HL-60/S4 (cell line): ENCODE measurements around the gene PRR16.

Experiments
- in situ Hi-C: fragments of 300-500 bp; cut with MboI; formaldehyde crosslinking; loops from 2 replicates; pipeline ENCODE4 v1.14.3; 2022; ENCODE audit warnings: low sequenced_read_pairs

Gene PRR16

DNA sequence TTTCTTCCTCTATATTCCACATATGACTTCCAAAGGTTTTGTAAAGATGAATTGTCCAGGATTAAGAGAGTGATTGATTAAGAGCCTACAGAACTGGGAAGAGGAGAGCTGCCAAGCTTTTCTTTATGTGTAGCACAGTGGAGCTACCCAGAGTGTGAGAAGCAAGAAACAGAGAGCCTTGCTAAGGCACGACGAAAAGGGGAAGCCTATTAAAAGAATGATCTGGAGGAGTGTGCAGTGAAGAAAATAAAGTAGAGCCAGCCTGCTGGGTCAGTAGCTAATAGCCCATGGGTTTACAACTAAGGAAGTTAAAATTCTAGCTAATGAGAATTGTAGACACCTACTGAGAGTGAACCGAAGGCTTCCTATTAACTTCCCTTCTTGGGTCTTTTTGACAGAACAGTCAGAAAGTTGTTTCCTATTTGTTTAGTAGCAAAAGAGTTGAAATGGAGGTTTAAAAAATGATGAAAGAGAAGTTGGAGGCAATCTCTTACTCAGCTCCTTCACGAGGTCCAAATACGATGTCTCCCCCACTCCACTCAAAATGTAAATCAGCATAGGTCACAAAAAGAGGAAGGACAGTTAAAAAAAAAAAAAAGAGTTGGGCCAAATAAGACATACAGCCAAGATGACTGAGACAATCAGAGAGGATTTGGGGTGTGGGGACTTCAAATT, 957 bp upstream of the PRR16 start:
- in situ Hi-C loops: no loop called here

DNA sequence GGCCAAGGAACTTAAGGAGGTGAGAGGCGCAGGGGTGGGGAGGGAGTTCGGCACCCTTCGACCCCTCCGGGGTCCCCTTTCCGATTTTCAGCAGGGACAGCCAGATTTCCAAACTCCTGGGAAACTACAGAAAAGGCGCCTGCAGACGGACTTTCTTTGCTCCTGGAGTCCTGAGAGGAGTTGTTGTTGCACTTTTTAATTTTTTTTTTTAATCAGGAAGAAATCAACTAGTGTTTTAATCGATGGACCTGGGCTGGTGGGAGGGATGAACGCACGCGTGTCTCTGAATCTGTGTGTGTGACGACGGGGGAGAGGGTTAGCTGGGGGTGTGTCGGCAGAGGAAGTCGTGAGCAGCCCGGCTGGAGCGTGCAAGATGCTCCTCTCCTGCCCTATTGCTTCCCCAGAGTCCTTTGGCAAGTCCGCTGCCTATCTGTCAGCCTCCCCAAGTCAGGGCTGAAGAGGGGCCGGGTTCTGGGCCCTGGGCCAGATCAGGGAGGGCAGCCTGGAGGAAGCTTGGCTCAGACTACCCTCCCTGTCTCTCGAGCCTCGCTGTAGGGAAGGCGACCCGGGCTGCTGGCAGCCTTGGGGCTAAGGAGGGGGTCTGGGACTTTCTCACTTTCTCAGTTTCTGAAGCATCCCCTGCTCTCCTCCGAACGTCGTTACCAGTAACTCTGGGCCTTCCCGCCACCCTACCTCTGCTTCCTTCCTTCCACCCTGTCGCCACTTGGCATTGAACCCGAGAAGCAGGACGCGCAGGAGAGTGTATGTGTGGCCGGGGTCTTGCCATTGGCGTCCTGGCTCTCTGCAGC, 731 bp downstream of the PRR16 start:
- in situ Hi-C loops: no loop called here

DNA sequence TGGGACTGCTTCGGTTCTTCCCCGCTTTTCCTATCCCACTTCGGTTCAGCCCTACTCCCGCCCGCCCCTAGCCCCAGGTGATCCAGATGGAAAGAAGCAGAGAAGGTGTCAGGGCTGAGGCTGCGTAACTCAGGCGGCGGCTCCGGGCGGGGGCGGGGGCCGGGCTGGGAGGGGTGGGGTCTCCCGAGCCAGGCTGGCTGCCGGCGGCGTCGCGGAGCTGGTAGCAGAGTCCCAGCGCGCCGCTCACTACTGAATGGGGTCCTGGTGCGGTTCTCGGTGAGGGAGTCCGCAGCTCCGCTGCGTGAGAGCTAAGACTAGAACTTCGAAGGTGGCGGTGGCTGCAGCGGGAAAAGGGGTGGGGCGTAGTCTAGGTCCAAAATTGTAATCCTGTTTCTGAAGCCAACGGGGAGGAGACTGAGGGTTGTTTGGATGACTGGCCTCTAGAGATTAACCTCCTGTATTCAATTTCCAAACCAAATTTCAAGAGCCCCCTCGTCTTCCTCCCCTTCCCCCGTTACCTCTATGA, 1.4 kb downstream of the PRR16 start:
- in situ Hi-C loops: no loop called here

DNA sequence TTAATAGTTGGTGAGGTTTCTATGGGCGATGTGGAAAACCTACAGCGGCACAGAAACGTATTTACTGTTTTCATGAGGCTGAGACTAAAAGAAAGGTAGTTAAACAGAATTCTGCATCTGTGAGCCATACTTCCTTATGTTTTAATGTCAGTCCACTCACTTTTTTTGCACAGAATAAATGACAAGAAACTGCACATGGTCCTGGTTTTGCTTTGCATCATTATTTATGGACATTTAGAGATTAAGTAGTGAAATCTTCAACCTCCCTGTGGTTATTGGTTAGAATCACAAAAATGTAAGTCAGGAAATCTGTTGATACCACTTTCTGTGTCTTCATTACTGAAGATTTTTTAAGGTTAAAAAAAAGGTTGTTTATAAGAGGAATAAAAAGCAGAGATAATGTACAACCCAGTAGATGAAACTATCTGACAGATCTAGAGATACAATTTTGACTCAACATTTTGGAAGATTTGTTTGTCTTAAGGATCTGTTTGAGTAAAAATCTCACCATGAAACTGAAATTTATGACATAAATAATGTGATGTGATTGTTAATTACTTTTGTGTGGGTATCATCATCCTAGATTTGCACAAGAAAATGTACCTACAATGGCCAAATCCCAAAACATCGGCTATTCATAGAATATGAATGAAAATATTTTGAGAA, 2.4 kb downstream of the PRR16 start:
- in situ Hi-C loops: no loop called here

DNA sequence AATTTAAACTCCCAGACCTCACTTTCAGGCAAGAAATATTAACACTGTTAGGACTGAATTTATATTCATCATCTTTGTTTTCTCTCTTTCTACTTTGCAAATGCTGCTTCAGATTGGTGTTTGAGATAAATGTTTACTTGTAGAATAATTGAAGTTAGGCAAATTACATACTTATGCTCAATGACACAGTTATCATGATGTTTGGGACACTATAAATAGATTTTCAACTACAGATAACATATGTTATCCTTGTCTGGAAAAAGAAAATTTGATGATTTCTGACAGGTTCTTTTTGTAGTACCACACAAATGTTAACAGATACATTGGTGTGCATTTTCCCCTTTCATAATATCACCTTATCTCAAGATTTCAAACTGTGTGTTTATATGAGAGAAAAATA, 7.9 kb downstream of the PRR16 start:
- in situ Hi-C loops: no loop called here

DNA sequence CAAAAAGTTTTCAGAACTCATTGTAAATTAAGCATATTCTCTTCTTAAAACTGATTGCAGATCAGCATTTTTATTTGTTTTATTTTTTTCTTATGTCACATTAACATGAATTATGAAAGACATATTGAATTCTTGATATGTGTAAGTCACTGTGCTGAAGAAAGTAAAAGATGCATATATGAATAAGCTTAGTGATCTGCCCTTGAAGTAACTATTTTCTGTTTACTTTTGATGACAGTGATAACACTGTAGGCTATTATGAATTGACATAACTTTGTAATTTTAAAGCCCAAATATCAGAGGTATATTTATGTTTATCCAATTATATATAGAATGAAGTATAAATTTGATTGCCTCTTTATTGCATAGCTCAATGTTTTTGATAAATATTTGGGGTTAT, 8.8 kb downstream of the PRR16 start:
- in situ Hi-C loops: no loop called here

DNA sequence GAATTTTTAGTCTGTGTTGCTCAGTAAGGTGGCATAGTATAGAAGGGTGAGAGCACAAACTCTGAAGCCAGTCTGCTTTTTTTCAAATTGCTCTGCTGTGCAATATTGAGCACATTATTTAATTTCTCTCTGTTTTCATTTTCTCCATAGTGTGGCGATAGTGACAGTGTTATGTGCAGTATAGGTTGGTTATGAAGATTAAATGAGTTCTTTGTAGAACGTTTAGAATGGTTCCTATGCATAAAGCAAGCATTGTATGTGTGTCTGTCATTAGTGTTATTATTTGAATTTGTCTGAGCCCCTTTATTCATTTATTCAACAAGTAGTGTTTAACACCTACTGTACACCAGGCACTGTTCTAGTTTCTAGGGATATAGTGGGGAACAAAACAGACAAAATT, 9.2 kb downstream of the PRR16 start:
- in situ Hi-C loops: no loop called here

DNA sequence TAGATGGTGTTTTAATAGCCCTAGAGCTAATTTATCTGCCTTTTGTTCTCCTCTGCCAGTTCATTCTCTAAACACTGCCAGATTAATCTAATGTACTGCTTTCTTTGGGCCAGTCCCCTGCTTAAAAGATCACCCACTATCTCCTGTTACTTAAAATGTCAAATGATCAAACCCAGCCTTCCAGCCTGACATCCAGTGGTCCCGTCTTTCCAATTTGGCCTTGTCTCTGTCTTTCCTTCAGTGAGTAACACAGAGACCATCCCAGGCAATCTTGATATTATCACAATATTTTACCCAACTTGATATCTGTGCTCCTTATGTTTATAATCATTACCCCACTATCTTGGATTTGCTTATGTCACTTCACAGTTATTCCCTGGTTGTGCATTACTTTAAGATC, 12.0 kb downstream of the PRR16 start:
- in situ Hi-C loops: no loop called here

DNA sequence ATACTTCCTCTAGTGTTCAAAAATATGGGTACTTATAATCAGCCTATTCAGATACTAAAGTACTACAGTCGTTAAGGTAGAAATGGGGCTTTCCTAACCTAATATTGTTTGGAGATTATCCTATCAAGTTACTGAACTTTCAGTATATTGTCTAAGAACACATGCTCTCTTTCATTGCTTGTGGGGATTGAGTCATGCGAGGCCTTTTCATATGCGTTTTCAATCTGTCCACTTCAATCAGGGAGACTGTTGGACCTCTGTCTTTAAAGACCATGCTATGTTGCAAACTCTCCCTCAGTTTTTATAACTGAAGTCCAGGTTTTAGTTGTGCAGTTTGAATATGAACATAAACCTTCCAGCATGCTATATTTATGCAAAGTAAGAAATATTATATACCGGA, 15.0 kb downstream of the PRR16 start:
- in situ Hi-C loops: no loop called here

DNA sequence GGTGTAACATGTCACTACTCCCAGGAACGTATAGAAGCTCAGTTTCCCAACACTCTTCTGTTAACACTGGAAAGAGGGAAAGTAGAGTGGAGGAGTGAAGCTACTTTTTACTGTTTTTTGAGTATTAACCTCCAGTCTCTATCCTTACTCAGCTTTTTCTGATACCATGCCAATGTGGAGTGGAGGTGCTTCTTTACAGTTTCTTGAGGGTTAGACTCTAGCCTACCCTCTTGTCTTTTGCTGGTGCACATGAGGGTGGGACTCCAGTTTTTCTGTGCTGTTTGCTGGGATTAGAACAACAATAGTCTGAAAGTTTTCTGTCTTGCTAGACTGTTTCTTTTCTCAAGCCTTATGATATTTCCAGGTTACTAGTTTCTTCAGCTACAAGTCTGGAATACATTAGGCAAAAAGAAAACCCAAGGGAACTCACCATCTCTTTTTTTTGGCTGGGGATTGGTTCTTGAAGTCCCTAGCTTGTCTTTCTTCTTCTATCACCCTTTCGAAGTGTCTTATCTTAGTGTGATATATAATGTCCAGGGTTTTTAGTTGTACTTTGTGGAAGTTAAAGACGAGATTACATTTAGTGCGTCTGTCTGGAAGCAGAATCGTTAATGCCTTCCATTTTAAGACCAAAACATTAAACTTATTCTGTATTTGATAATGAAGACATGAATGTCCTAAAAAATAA, 35.9 kb downstream of the PRR16 start:
- in situ Hi-C loops: no loop called here

DNA sequence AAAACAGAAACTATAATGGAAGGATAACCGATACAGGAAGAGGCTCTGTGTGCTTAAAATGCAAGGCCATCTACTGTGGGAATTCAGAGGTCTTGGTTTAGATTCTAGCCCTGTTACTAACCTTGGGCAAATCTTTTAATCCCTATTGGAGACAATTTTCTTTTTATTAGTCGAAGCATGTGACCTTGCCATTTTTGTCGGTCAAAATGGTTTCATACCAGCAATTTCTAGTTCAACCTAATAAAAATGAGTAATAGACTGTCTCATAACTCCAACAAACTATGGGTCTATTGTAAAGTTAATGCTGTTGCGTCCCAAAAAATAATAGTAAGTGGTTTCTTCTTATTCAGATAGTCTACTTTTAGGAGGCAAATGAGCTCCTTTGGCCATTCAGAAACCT, 38.4 kb downstream of the PRR16 start:
- in situ Hi-C loops: no loop called here

DNA sequence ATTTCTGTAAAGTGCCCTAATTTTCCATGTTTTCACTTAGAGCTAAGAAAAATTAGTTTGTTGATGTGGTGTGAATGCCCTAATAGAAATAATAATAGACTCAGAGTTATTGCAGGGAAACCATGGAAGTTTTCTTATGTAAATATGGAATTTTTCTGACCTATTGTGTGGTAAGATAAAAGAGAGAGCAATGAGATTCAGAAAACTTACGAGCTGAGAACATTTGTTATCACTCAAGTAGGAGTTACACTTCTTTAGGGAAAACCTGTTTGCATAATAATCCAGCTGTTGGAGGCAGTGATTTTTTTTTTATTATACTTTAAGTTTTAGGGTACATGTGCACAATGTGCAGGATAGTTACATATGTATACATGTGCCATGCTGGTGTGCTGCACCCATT, 39.2 kb downstream of the PRR16 start:
- in situ Hi-C loops: no loop called here

DNA sequence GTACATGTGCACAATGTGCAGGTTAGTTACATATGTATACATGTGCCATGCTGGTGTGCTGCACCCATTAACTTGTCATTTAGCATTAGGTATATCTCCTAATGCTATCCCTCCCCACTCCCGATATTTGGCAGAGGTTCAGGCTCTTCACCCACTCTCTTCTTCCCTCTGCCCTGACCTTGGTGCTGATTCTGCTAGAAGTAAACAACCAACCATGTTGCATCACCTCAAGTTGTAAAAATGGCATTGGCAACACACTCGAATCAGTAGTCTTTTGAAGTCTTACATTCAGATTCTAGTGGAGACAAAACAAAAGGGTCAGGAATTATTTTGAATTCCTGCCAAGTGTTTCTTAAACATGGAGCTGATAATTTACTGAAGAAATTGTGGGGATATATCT, 40.0 kb downstream of the PRR16 start:
- in situ Hi-C loops: no loop called here

DNA sequence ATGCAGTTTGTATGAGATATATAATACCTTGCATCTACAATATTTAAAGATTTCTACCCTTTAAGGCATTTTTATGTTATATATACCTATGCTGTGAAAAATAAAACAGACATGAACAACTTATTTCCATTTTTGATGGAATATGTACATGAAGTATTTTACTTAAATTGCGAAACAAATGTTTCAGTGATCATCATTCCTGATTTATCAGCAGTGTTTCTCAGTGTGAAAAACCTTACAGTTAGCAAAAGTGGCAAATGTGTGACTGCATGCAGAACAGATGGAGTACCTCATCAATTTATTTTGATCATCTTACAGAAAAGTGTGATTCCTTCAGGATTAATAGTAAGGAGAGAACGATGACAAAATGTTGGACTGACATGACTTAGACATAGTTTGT, 43.1 kb downstream of the PRR16 start:
- in situ Hi-C loops: no loop called here

DNA sequence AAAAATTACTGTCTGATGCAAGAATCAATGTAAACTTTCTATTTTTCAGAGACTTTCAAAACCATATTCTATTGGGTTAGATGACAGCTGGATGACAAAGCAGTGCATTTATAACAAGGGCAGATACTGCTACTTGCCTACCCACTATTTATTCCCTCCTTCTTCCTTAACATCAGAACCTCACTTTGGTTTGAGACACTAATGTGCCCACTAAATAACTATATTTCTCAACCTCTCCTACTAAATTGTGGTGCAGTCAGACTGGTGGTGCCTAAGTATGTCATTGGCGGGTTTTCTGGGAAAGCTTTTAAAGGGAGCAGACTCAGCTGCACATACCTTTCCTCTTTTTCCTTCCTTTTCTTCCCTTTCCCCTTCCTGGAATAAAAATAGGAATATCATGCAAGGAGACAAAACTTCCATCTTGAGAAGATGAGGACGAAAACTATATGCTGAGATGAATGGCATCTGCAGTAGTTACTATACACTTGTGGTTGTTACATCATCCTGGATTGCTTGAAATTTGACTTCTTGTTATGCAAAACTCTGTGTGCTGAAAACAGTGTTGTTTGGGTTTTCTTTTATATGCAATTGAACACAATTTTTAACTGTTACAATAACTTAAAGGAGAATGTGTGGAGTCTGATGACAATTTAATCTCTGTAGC, 43.8 kb downstream of the PRR16 start:
- in situ Hi-C loops: no loop called here

DNA sequence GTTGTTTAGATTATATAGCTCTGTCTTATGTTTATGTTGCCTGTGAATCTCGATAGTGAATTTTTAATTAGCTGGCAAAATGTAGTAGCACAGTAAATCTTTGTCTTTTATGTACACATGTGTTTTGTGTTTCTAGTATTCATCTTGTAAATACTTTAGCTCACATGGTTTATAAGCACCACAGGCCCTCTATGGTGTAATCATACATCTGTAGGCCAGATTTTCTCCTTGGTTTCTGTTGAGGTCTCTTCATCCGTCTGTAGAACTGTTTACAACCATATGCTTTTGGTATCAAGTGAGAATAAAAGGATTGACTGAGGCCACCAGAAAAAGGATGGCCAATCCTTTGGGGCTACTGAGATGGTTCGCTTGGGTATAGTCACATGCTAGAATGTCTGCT, 45.0 kb downstream of the PRR16 start:
- in situ Hi-C loops: no loop called here

DNA sequence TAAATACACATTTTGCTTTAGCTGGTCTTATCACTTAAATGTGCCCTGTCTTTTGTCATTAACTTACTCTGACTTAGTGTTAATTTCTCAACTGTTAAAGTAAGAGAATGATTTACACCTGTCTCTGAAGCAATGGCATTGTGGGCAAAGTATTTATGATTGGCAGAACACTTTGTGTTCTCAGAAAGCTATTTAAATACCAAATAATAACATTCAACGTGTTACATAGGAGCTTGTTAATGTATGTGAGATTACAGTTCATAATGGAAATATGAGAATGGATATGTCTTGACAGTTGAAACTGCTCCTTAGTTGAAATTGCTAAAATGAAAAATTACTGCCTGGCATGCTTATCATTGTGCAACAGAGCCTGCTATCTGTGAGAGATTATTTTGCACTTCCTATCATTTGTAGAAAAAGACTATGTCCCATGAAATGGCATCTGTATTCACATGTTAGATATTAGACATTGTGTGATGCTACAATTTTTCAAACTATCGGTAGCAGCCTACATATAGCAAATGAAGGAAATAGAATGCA, 46.1 kb downstream of the PRR16 start:
- in situ Hi-C loops: no loop called here

DNA sequence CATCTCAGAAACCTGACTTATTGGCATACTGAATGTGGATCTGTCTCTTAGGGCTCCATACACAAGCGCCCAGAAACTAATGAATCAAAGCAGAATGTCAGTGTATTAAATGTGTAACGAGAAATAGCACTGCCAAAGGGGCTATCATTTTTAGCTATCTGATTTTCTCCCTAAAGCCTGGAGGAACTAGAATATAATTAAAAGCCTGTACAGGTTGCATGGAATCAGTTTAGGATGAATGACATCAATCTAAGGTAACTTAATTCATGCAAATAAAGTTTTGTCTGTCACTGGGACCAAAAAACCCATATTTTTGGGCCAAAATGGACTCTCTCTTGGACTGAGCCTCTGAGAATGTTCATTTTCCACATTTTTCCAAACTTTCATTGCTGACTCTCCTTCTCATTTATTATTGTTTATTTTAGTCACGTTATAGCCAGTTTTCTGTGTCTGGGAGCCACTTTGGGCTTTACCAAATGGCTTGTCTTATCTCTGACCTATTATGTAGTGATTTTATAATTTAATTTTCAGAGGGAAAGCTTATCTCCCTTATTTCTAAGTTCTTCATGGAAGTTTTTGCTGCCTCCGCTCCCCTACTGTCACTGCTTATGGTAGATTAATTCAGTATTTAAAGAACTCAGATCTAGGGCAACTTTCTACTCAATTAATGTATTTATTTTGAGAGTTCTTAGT, 47.0 kb downstream of the PRR16 start:
- in situ Hi-C loops: no loop called here

DNA sequence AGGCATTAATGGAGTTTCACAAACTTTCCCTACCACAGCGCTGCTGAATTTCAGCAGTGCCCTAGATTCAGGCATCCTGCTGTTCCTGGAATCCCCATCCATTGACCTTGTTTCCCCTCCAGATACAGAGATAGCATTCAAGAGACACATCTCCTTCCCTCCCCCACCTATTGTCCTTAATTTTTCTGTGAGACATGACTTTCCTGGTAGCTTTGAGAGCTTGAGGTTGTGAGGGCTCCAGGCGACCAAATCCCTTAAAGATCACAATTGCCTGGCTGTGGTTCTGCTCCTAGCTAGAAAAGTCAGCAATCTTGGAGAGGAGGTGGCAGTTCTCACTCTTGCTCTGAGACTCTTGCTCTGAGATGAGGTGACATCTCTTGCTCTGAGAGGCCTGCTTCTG, 48.0 kb downstream of the PRR16 start:
- in situ Hi-C loops: no loop called here
